Chondrocyte (in vitro differentiated cells): ENCODE measurements around the gene ST6GALNAC6. TPM values are rescaled to one million over a fixed set of nuclear protein-coding genes. Genes with fewer than 3 reads are reported as not detected.

Source experiments
- DNase-seq: peaks from one replicate; pipeline ENCODE4 v3.0.0; 2021; ENCODE audit warnings: mixed read lengths, low spot score
- H3K27ac Mint-ChIP-seq: one replicate; pipeline ENCODE4 v1.8.0; 2021; ENCODE audit warnings: mild to moderate bottlenecking, moderate library complexity, mixed read lengths; ENCODE audit not compliant: unreplicated experiment
- H3K27me3 Mint-ChIP-seq: 2 replicates; pipeline ENCODE4 v1.8.0; 2021; ENCODE audit warnings: low read depth, mixed read lengths
- H3K36me3 Mint-ChIP-seq: 2 replicates; pipeline ENCODE4 v1.8.0; 2021; ENCODE audit warnings: low read depth, mixed read lengths
- H3K4me1 Mint-ChIP-seq: 2 replicates; pipeline ENCODE4 v1.8.0; 2021; ENCODE audit warnings: low read depth, mild to moderate bottlenecking, mixed read lengths
- H3K4me3 Mint-ChIP-seq: one replicate; pipeline ENCODE4 v1.8.0; 2021; ENCODE audit warnings: mild to moderate bottlenecking, moderate library complexity, mixed read lengths; ENCODE audit not compliant: unreplicated experiment
- H3K9me3 Mint-ChIP-seq: 2 replicates; pipeline ENCODE4 v1.8.0; 2021; ENCODE audit warnings: low read depth, mixed read lengths
- total RNA-seq: library from RNA; stranded (reverse); gene quantifications from 3 replicates; pipeline ENCODE4 v1.2.1, GENCODE V29; 2021
- TF ChIP-seq, protein P1 (sequence below): fragments of 200-600 bp; sonication (generic); IDR thresholded peaks from 2 replicates; pipeline ENCODE4 v1.5.0; 2021; ENCODE audit warnings: antibody characterized with exemption, mild to moderate bottlenecking, moderate library complexity

ST6GALNAC6 gene
- total RNA-seq, 1 donor from 2014 or later: 47.5 TPM

DNA sequence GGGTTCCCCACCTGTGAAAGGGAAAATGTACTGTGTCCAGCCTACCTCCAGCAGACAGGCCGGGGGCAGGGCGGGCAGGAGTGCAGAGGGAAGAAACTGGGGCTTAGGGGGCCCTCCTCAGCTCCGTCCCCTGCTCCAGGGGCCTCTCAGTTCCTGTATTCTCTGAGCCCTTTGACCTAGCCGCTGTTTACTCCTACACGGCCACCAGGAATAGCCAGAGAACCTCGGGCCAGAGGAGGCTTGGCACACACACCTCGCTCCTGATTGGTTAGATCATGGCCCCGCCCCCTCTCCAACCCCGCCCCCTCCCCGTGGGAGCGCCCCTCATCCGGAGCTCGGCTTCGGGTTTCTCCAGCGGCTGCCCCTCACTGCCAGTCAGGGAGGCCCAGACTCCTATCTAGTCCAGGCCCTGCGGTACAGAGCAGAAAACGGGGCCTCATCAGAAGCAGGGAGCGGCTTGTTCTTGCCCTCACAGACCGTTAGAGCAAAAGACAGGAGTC is 2.2 kb downstream of the ST6GALNAC6 start:
- Mint-ChIP-seq H3K4me1 (peaks cover 30% of the 10 kb centered on the region), H3K36me3 (peaks cover 30% of the 10 kb centered on the region), H3K4me3 (peak overlapping the region; percentile 41), H3K27me3 (no peaks in the 10 kb centered on the region), H3K9me3 (no peaks in the 10 kb centered on the region), H3K27ac (peak overlapping the region; percentile 63)
- peak; percentile 86 for DNase-seq
- TF ChIP-seq, protein P1, sequence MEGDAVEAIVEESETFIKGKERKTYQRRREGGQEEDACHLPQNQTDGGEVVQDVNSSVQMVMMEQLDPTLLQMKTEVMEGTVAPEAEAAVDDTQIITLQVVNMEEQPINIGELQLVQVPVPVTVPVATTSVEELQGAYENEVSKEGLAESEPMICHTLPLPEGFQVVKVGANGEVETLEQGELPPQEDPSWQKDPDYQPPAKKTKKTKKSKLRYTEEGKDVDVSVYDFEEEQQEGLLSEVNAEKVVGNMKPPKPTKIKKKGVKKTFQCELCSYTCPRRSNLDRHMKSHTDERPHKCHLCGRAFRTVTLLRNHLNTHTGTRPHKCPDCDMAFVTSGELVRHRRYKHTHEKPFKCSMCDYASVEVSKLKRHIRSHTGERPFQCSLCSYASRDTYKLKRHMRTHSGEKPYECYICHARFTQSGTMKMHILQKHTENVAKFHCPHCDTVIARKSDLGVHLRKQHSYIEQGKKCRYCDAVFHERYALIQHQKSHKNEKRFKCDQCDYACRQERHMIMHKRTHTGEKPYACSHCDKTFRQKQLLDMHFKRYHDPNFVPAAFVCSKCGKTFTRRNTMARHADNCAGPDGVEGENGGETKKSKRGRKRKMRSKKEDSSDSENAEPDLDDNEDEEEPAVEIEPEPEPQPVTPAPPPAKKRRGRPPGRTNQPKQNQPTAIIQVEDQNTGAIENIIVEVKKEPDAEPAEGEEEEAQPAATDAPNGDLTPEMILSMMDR: no peak

DNA sequence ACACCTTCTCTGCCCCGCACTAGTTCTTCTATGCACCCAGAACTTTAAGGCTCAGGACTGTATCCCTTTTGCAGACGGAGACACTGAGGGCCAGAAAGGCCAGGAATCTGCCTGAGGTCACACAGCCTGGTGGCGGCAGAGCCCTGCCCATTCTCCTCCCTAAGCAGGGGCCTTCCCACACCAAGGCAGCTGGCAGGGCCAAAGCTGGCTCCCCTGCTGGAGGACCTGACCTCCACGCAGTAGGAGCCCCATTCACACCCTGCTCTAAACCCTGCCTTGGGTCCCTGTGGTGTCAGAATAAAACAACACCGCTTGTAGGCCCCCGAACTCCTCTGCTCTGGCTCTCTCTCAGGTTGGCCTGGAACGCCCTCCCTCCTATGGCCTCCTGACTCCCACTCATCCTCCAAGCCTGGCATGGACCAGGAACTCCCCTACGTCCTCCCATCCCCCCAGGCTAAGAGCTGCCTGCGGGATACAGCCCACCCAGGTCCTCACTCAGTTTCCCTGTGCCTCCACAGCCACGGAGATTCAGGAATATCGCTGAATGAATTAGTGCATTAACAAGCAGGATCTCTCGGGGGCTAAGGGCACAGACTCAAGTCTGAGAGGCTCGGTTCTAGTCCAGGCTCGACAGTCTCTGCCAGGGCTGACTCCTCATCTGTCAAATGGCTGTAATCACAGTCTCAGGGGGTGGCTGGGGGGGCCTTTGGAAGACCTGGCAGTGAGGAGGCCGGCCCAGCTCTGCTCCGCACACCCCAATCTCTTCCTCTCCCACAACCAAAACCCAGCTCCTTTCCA is 2.8 kb downstream of the ST6GALNAC6 start:
- Mint-ChIP-seq H3K27ac (peak overlapping the region; percentile 17), H3K36me3 (peaks cover 30% of the 10 kb centered on the region), H3K27me3 (no peaks in the 10 kb centered on the region), H3K9me3 (no peaks in the 10 kb centered on the region), H3K4me3 (no peak overlapping the region), H3K4me1 (peaks cover 32% of the 10 kb centered on the region)
- DNase-seq: peak; percentile 67
- TF ChIP-seq, protein P1: no peak

DNA sequence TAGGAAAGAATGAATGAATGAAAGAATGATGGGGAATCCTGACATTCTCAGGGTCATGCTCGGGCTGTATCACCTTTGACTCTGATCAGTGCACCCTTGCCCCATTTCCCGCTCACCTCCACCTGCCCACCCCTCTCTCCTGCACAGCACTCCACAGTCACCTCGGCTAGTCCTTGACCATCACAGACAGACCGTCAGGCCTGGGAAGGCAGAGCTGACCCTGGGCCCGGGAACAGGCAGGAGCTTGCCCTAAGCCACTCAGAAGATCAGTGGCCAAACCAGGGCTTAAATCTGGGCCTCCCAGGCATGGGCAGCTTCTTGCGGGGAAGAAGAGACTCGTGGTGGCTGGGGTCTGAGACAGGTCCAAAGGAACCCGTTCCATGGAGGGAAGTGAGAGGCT is 3.6 kb downstream of the ST6GALNAC6 start:
- H3K27ac Mint-ChIP-seq: no peak overlapping the region
- peak; percentile 57 for DNase-seq
- no peaks in the 10 kb centered on the region for H3K27me3 Mint-ChIP-seq
- peaks cover 28% of the 10 kb centered on the region for H3K4me1 Mint-ChIP-seq
- TF ChIP-seq, protein P1: no peak
- H3K4me3 Mint-ChIP-seq: no peak overlapping the region
- no peaks in the 10 kb centered on the region for H3K9me3 Mint-ChIP-seq
- peaks cover 31% of the 10 kb centered on the region for H3K36me3 Mint-ChIP-seq

DNA sequence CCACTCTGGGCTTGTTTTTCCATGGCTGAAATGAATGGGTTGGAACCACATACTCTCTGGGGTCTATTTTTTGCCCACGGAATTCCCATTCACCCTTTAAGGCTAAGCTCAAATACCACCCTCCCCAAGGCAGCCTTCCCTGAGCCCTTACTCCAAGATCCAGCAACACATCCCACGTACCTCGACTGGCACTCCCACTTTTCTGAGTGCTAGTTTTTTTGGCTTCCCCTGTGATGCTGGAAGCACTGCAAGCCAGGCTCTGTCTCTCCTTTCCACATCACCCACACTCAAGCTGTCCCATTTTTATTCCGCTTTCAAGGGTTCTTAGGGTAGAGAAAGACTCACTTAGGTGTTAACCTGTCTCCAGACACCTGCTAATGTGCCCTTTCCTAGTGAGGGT is 6.0 kb downstream of the ST6GALNAC6 start:
- peaks cover 40% of the 10 kb centered on the region for H3K36me3 Mint-ChIP-seq
- H3K27ac Mint-ChIP-seq: no peak overlapping the region
- H3K4me1 Mint-ChIP-seq: peaks cover 20% of the 10 kb centered on the region
- no peak for DNase-seq
- no peaks in the 10 kb centered on the region for H3K9me3 Mint-ChIP-seq
- H3K4me3 Mint-ChIP-seq: no peak overlapping the region
- TF ChIP-seq, protein P1: no peak
- H3K27me3 Mint-ChIP-seq: no peaks in the 10 kb centered on the region

DNA sequence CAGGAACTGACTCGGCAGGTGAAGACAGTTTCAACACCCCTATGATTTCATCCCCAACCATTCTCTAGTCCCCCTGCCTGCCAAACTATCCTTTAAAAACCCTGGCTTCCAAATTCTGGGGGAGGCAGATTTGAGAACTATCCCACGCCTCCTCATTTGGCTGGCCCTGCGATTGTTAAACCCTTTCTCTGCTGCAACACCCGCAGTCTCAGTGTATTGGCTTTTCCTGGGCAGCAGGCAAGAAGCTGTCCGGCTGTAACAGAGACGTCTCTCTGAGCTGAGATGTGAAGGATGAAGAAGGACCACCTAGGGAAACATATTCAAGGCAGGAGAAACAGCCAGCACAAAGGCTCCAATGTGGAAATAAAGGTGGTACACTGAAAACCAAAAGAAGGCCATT is 6.6 kb downstream of the ST6GALNAC6 start:
- TF ChIP-seq, protein P1: no peak
- H3K9me3 Mint-ChIP-seq: no peaks in the 10 kb centered on the region
- no peak overlapping the region for H3K4me3 Mint-ChIP-seq
- no peaks in the 10 kb centered on the region for H3K27me3 Mint-ChIP-seq
- no peak for DNase-seq
- H3K4me1 Mint-ChIP-seq: peaks cover 18% of the 10 kb centered on the region
- H3K36me3 Mint-ChIP-seq: peaks cover 41% of the 10 kb centered on the region
- H3K27ac Mint-ChIP-seq: no peak overlapping the region
